HepG2 (cell line): ENCODE measurements around the gene PRKN. TPM values are rescaled to one million over a fixed set of nuclear protein-coding genes. Genes with fewer than 3 reads are reported as not detected.

Experiments
- DR1 ChIP-seq: sonication (generic); formaldehyde crosslinking; IDR thresholded peaks from 2 replicates; pipeline ENCODE4 v1.8.0; 2021; ENCODE audit warnings: mild to moderate bottlenecking, missing genetic modification reagents, inconsistent platforms
- ONECUT2 ChIP-seq: sonication (generic); formaldehyde crosslinking; IDR thresholded peaks from 2 replicates; pipeline ENCODE4 v1.4.0; 2020; ENCODE audit warnings: missing genetic modification reagents
- SNAPC4 ChIP-seq: sonication (generic); formaldehyde crosslinking; IDR thresholded peaks from 2 replicates; pipeline ENCODE4 v1.4.0; 2020; ENCODE audit warnings: mild to moderate bottlenecking, missing genetic modification reagents
- ZNF318 ChIP-seq: sonication (generic); formaldehyde crosslinking; IDR thresholded peaks from 2 replicates; pipeline ENCODE4 v1.4.0; 2020; ENCODE audit warnings: mild to moderate bottlenecking, missing genetic modification reagents
- polyA plus RNA-seq, 8 experiments: library from polyadenylated mRNA; depleted of rRNA in 3 of 8; stranded (reverse) in 7 of 8; unstranded in 1 of 8; fragments of >200 nt; fragmentation: Illumina TruSeq in 4 of 8; extraction: Trizol in 4 of 8; gene quantifications; 2 replicates each; pipeline versions ENCODE4 v1.2.1 to v1.2.3, GENCODE V29; 2011 to 2016; ENCODE audit warnings: low read depth in 4 of 8, missing spikeins in 1 of 8, mixed read lengths in 1 of 8; ENCODE audit not compliant: insufficient read depth in 1 of 8
- total RNA-seq, 5 experiments: library from RNA; depleted of rRNA; stranded (reverse); fragments of >200 nt; fragmentation: Illumina TruSeq; extraction: Trizol; gene quantifications; 2 replicates each; pipeline ENCODE4 v1.2.3, GENCODE V29; 2016; ENCODE audit warnings: low read depth in 1 of 5
- TF ChIP-seq, protein P1 (sequence below): IDR thresholded peaks from 2 replicates; pipeline ENCODE4 v1.6.1; 2012; ENCODE audit warnings: low read depth, low read length, improper control_type of control experiment
- TF ChIP-seq, protein P2 (sequence below): sonication (generic); formaldehyde crosslinking; IDR thresholded peaks from 2 replicates; pipeline ENCODE4 v1.4.0; 2020; ENCODE audit warnings: mild to moderate bottlenecking, missing genetic modification reagents, borderline replicate concordance

PRKN gene
- total and polyA plus RNA-seq, 2 of the 13 experiments (the other 11 are each of a cell fraction or from before 2014, with no cell fraction given): 0.31 to 0.44 TPM

- TF ChIP-seq ZNF318 (CRISPR knock-in tag) (peak; percentile 56; the same call in 1 of the 2 replicates), SNAPC4 (CRISPR knock-in tag) (0 out of 2 replicates have a peak, but pooled peaks have one; percentile 31), ONECUT2 (no peak), DR1 (CRISPR knock-in tag) (peak; percentile 79)
- TF ChIP-seq, protein P1, sequence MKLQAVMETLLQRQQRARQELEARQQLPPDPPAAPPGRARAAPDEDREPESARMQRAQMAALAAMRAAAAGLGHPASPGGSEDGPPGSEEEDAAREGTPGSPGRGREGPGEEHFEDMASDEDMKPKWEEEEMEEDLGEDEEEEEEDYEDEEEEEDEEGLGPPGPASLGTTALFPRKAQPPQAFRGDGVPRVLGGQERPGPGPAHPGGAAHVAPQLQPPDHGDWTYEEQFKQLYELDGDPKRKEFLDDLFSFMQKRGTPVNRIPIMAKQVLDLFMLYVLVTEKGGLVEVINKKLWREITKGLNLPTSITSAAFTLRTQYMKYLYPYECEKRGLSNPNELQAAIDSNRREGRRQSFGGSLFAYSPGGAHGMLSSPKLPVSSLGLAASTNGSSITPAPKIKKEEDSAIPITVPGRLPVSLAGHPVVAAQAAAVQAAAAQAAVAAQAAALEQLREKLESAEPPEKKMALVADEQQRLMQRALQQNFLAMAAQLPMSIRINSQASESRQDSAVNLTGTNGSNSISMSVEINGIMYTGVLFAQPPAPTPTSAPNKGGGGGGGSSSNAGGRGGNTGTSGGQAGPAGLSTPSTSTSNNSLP: no peak
- TF ChIP-seq, protein P2, sequence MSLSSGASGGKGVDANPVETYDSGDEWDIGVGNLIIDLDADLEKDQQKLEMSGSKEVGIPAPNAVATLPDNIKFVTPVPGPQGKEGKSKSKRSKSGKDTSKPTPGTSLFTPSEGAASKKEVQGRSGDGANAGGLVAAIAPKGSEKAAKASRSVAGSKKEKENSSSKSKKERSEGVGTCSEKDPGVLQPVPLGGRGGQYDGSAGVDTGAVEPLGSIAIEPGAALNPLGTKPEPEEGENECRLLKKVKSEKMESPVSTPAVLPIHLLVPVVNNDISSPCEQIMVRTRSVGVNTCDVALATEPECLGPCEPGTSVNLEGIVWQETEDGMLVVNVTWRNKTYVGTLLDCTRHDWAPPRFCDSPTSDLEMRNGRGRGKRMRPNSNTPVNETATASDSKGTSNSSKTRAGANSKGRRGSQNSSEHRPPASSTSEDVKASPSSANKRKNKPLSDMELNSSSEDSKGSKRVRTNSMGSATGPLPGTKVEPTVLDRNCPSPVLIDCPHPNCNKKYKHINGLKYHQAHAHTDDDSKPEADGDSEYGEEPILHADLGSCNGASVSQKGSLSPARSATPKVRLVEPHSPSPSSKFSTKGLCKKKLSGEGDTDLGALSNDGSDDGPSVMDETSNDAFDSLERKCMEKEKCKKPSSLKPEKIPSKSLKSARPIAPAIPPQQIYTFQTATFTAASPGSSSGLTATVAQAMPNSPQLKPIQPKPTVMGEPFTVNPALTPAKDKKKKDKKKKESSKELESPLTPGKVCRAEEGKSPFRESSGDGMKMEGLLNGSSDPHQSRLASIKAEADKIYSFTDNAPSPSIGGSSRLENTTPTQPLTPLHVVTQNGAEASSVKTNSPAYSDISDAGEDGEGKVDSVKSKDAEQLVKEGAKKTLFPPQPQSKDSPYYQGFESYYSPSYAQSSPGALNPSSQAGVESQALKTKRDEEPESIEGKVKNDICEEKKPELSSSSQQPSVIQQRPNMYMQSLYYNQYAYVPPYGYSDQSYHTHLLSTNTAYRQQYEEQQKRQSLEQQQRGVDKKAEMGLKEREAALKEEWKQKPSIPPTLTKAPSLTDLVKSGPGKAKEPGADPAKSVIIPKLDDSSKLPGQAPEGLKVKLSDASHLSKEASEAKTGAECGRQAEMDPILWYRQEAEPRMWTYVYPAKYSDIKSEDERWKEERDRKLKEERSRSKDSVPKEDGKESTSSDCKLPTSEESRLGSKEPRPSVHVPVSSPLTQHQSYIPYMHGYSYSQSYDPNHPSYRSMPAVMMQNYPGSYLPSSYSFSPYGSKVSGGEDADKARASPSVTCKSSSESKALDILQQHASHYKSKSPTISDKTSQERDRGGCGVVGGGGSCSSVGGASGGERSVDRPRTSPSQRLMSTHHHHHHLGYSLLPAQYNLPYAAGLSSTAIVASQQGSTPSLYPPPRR: no peak; the same call in 1 of the 2 replicates
Observed at GRCh38 chr6:162727322-162728182, at the start of gene PRKN, which contains the start of gene PACRG (continued).
